ENCODE results near the gene RAB6B. TPM values are rescaled to one million over a fixed set of nuclear protein-coding genes. Genes with fewer than 3 reads are reported as not detected.

RAB6B gene
- total RNA-seq, 1 donor from 2014 or later, result 52.6 TPM

GRCh38 chr3:133930341-133930933, 34.8 kb upstream of the RAB6B start:
- DNase-seq, result no peak

DNA sequence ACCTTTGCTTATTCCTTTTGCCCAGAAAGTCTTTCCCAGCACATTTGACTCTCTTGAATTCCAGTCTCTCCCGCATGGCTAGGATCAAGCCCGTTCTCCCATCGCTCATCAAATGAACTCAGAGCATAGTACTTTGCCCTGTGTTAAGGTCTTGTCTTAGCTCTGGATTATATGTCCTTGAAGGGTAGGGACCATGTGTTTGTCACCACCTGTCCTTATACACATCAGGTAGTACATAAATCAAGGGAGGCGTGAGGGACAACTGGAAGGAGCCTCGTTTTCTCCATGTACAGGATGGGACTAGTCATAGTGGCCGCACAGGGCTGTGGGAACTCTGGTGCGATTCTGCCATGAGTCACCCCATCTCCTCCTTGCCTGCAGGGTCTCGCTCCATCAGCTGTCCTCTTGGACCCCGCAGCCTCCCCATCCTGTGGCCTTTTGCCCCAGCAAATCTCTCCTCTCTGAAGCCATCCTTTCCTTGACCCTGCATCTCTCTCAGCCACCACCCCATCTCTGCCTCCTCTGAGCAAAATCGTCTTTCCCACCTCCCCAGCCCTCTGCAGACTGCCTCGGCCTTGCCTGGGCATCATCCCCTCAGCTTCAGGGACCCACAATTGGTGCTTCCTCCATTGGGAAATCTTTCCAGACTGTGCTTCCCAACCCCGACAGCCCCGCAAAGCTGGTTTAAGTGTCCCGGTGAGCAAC, 33.4 kb upstream of the RAB6B start:
- DNase-seq, result no peak

- DNase-seq, result no peak
Observed at GRCh38 chr3:133928136-133928893, 32.6 kb upstream of the RAB6B start.

DNA sequence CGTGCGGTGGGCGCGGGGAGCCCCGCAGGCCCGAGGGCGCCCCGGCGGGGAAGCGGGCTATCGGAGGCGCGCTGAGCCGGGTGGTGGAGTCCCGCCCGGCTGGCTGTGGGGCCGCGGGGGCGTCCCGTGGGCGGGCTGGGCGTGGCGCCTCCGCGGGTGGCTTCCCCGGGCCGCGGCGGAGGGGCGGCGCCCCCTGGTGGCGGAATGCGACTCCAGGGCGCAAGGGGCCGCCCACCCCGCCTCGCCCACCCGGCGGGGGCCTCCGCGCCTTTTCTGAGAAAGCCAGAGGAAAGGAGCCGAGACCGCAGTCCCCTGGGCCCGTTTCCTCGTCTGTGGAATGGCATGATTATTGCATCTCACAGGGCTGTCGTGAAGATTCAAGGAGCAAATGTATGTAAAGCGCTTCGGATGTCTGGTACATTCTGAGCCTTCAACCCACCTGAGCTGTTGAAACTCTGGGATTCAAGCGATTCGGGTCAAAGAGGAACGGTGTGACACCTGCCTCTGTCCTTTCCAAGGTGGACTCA, 31.9 kb upstream of the RAB6B start:
- no peak for DNase-seq

- DNase-seq, result no peak
Observed at GRCh38 chr3:133926736-133927539, 31.3 kb upstream of the RAB6B start.

DNA sequence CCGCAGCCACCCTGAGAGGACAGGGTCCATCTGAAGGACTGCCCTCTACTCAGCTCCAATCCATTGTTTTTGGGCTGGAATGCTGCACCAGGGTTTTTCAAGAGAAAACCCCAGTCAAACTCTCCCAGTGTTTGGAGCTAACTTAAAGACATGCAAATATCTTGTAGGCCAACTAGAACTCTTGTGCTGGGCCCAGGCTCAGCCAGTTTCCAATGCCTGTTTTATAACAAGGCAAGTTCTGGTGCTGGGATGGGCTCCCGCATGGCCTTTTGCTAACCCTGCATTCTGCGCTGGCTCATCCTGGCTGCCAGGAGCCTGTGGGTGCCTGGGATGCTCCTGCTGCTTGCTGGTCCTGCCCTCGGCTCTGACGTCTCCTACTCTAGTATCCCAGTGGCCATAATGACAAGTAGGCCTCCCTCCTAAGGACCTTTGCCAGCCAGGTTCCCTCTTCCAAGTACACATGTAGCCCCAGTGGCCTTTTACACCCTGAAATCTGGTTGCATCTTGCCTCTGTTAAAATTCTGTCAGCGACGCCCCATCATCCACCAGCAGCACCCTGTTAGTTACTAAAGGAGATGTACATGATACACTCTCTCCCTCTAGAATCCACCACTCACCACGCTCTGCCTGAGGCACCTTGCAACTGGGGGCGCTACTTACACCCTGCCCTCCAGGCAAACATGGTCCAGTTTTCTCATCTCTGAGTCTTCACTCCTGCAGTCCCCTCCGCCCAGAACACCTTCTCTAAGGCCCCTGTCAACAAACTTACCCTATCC, 30.5 kb upstream of the RAB6B start:
- DNase-seq, result no peak

GRCh38 chr3:133924041-133924440, 28.4 kb upstream of the RAB6B start:
- DNase-seq, result no peak

DNA sequence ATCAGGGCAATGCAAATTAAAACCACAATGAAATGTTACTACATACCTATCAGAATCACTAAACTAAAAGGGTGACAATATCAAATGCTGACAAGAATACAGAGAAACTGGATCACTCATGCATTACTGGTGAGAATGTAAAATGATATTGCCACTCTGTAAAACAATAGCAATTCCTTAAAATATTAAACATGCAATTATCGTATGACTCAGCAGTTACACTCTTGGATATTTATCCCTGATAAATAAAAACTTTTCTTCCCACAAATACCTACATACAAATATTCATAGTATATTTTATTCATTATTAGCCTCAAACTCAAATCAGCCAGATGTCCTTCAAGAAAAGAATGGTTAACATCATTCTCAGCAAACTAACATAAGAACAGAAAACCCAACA, 25.9 kb upstream of the RAB6B start:
- DNase-seq, result no peak

GRCh38 chr3:133917144-133917543, 21.5 kb upstream of the RAB6B start:
- no peak for DNase-seq

GRCh38 chr3:133915685-133916658, 20.3 kb upstream of the RAB6B start:
- DNase-seq, result no peak

DNA sequence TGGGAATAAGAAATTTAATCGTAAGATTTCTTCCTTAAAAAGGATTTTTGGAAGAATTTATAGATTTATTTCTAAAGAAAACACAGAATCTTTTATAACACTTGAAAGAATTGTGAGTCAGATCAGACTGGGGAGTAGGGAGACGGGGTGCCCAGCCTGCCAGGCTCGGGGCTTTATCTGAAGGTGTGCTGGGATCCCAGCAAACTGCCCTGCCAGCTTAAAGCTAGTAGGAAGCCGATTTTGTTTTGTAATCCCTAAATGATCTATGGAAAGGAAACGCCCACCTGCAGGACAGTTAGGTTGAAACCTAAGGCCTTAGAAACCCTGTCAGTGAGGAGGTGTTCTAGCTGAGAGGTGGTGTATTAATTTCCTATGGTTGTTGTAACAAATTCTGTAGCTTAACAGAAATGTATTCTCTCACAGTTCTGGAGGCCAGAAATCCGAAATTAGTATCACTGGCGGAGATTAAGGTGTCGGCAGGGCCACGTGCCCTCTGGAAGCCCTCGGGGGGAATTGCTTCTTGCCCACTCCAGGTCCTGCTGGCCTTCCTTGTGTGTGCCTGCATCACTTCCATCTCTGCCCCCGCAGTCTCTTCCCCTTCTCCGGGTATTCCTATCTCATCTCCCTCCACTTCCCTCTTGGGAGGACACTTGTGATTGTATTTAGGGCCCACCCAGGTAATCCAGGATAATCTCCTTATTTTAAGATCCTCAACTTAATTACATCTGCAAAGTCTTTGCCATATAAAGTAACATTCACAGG, 19.3 kb upstream of the RAB6B start:
- DNase-seq, result no peak

DNA sequence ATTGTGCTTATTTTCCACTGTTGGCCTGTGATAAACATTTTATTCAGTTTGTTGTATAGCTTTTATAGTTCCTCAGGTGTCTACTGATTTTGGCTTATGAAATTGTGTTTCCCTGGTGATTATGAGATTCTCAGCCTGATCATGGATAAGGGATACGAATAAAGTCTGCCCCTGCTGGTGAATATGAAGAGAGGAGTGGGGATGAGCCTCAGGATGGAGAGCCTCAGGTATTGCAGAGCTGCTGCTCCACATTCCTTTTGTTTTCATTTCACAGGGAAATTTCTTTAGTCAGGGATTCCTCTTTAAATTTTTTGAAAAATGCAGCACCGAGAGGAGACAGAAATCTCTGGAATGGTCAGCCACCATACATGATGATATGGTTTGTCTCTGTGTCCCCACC, 14.7 kb upstream of the RAB6B start:
- no peak for DNase-seq

DNA sequence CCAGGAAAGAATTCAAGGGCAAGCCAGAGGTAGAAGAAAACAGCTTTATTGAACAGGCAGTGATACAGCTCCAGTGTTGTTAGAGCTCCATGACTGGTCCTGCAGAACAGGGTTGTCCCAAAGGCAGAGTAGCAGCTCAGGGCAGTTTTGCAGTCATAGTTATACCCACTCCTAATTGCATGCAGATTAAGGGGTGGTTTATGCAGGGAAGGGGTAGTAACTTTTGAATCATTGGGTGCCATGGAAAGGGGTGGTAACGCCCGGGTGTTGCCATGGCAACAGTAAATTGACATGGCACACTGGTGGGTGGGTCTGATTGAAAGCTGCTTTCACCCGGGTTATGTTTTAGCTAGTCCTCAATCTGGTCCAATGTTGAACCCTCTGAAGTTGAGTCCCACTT, 9.7 kb upstream of the RAB6B start:
- DNase-seq, result no peak

DNA sequence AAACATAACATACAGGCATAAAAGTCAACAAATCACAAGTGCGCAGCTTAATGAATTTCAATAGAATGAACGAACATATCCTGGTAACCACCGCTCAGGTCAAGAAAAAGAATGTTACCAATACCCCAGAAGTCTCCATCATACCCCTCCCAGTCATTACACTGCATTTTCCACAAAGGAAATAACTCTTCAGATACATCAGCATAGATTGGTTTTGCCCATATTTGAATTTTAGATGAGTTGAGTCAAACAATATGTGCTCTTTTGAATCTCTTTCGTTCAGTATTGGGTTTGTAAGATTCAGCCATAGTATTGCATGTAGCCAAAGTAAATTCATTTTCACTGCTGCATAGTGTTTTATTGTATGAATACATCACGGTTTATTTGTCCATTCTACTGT, 6.2 kb upstream of the RAB6B start:
- DNase-seq, result no peak

DNA sequence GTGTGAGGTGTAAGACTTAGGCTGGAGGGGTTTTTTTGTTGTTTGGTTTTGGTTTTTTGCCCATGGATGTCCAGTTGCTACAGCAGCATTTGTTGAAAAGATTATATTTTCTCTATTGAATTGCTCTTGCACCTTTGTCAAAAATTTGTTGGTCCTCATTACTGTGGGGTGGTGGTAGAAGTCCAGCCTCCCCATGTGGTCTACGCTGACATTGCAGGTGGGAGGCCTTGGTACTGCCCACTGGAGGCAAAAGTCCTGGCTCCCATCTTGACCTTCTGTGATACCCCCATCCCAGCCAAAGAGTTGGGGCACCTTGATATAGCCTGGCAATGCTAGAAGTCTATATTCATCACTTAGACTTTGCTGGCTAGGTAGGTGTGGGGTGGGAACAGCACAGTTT, 5.4 kb upstream of the RAB6B start:
- DNase-seq, result no peak

- no peak for DNase-seq
Observed at GRCh38 chr3:133899311-133899710, 3.6 kb upstream of the RAB6B start.

- DNase-seq, result no peak
Observed at GRCh38 chr3:133897547-133897946, 1.9 kb upstream of the RAB6B start.

DNA sequence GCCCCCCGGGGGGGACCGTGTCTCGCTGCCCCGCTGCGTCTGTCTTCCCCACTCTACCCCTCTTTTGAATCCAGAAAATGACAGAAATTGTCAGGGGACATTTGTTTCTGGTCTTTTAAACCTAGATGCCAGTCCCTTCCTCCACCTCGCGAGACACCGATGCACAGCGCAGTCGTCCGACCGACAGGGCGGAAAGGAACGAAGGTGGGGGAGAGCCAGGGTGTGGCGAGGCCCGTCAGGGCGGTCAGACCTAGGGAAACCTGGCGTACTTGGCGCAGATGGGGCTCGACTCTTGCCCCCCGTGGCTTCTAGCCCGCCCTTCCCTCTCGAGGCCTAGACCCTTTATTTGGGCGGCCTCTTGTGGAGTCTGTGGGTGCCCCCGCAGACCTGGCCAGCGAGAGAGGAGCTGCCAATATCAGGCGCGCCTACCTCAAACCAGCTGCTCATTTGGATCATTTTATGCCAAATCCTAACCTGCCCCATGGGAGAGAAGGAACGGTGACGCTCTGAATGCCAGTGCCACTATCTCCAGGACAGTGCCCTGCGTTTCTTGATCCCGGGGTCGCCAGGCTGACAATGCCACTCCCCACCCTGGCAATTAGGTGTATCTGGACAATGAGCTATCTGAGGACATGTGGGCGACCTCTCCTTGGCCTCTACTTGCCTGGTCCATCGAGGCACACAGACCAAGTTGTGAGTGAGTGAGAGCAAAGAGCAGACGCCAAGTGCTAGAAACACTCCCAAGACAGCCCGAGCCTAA, 500 bp upstream of the RAB6B start:
- DNase-seq, result peak; percentile 64

Data from occipital lobe (tissue), 2 donors.